ENCODE data around the gene TCEAL7. TPM values are rescaled to one million over a fixed set of nuclear protein-coding genes. Genes with fewer than 3 reads are reported as not detected.

The TCEAL7 gene
- total RNA-seq, 1 donor from 2014 or later, result 2.6 TPM

DNA sequence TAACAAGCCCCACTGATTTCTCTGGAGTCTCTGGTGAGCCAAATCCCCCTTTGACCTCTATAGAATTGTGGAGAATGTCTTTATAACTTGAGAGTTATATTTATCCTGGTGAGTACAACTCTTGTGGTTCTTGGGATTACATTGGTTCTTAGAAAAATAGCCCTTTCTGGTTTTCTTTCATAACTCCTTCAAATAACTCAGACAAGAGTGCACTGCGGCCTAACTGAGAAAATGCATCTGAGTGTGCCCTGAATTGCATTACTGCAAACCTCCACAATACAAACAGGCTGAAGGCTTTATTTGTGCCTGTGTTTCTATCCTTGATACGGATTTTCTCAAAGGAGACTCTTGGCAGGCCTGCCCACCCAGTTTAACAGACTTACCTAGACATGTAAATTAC, 49.0 kb downstream of the TCEAL7 start:
- TF ChIP-seq, protein P1, sequence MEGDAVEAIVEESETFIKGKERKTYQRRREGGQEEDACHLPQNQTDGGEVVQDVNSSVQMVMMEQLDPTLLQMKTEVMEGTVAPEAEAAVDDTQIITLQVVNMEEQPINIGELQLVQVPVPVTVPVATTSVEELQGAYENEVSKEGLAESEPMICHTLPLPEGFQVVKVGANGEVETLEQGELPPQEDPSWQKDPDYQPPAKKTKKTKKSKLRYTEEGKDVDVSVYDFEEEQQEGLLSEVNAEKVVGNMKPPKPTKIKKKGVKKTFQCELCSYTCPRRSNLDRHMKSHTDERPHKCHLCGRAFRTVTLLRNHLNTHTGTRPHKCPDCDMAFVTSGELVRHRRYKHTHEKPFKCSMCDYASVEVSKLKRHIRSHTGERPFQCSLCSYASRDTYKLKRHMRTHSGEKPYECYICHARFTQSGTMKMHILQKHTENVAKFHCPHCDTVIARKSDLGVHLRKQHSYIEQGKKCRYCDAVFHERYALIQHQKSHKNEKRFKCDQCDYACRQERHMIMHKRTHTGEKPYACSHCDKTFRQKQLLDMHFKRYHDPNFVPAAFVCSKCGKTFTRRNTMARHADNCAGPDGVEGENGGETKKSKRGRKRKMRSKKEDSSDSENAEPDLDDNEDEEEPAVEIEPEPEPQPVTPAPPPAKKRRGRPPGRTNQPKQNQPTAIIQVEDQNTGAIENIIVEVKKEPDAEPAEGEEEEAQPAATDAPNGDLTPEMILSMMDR (IDR thresholded peaks at IDR 0.05; ENCODE audit: borderline replicate concordance), result no peak
- no peak for DNase-seq
- H3K36me3 ChIP-seq, result no peaks in the 10 kb centered on the region
- intact Hi-C loops (cut with micrococcal nuclease), result no loop called here
- no peaks in the 10 kb centered on the region for H3K4me1 ChIP-seq
- no peak overlapping the region for H3K27ac ChIP-seq (replicated peaks)
- no peak overlapping the region for H3K4me3 ChIP-seq
- no peaks in the 10 kb centered on the region for H3K9me3 ChIP-seq (replicated peaks)
- H3K27me3 ChIP-seq (ENCODE audit: low read depth), result no peaks in the 10 kb centered on the region

Other genes starting within 250 kb of the TCEAL7 start
- 0.69 TPM for gene NXF3, start 237.1 kb upstream of the TCEAL7 start, total RNA-seq
- gene BEX4, start 115.1 kb upstream of the TCEAL7 start, total RNA-seq, result 50.8 TPM
- gene TCEAL8, start 75.1 kb upstream of the TCEAL7 start, total RNA-seq, result 48.5 TPM
- gene TCEAL5, start 53.5 kb upstream of the TCEAL7 start, total RNA-seq, result 0.19 TPM
- gene BEX2, start 19.2 kb upstream of the TCEAL7 start, total RNA-seq, result 2.6 TPM
- gene TCEAL9, start 26.3 kb downstream of the TCEAL7 start, total RNA-seq, result 23.7 TPM
- gene BEX3, start 46.3 kb downstream of the TCEAL7 start, total RNA-seq, result 161 TPM
- gene RAB40A, start 189.2 kb downstream of the TCEAL7 start, total RNA-seq, result not detected

All from left ventricle myocardium inferior (tissue), 1 donor.